ENCODE results near the gene KIF25.

Gene KIF25

GRCh38 chr6:168013250-168013915 lies 15.9 kb downstream of the KIF25 start:
- Histone ChIP-seq H3K27me3 (ENCODE audit: low read depth, low read length) (no peaks in the 10 kb centered on the region), H3K4me1 (ENCODE audit: control insufficient read depth in 1 of 2, insufficient read depth in 2 of 2, low read length in 2 of 2) (no peaks in the 10 kb centered on the region), H3K27ac (ENCODE audit: low read length) (no peak overlapping the region), H3K36me3 (ENCODE audit: control insufficient read depth in 1 of 2, insufficient read depth in 2 of 2, low read length in 2 of 2) (no peaks in the 10 kb centered on the region), H3K9me3 (ENCODE audit: control insufficient read depth in 1 of 2, low read length in 2 of 2) (peaks cover 8 to 14% of the 10 kb centered on the region in 2 donors), H3K4me3 (ENCODE audit: low read depth in 1 of 2, low read length in 2 of 2) (no peak overlapping the region)

DNA sequence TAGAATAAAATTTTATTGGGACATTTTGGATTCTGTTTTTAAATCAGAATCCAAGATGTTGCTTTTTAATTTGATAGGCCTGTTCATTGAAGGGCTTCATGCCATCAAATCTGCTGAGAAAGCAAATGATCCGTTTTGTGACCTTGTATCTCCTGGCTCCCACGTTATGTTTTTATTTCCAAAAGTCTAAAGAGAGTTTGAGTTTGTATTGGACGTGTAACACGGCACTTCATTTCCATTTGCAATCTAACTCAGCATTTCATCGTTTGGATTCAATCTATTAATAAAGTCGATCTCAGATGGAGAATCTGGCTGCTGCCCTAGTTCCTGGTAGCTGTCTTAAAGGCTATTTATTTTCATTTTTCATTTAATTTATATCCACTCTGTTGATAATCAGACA lies 17.0 kb downstream of the KIF25 start:
- Histone ChIP-seq H3K4me3 (ENCODE audit: low read depth in 1 of 2, low read length in 2 of 2) (no peak overlapping the region), H3K4me1 (ENCODE audit: control insufficient read depth in 1 of 2, insufficient read depth in 2 of 2, low read length in 2 of 2) (no peaks in the 10 kb centered on the region), H3K36me3 (ENCODE audit: control insufficient read depth in 1 of 2, insufficient read depth in 2 of 2, low read length in 2 of 2) (no peaks in the 10 kb centered on the region), H3K27ac (ENCODE audit: low read length) (no peak overlapping the region), H3K9me3 (ENCODE audit: control insufficient read depth in 1 of 2, low read length in 2 of 2) (peaks cover 8 to 14% of the 10 kb centered on the region in 2 donors), H3K27me3 (ENCODE audit: low read depth, low read length) (no peaks in the 10 kb centered on the region)

DNA sequence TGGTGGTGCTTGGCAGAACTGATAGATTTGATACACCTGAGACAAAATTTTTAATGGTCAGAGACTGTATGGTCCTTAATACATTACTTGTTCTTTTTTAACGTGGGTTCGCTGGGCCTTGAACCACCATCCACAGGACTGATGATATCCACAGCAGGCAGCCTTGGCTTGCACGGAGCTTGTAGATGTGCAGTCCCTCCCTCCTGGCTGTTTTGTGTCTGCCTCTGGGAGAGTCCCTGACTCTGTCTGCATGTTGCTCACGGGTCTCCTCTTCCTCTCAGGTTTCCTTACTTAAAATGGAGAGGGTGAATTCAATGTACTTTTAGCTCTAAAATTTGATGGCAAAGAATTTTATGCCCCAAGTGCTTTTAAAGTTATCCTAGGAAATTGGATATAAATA lies 17.5 kb downstream of the KIF25 start:
- no peak overlapping the region for H3K27ac ChIP-seq (ENCODE audit: low read length)
- peaks cover 8 to 14% of the 10 kb centered on the region in 2 donors for H3K9me3 ChIP-seq (ENCODE audit: control insufficient read depth in 1 of 2, low read length in 2 of 2)
- H3K36me3 ChIP-seq (ENCODE audit: control insufficient read depth in 1 of 2, insufficient read depth in 2 of 2, low read length in 2 of 2) = no peaks in the 10 kb centered on the region

DNA sequence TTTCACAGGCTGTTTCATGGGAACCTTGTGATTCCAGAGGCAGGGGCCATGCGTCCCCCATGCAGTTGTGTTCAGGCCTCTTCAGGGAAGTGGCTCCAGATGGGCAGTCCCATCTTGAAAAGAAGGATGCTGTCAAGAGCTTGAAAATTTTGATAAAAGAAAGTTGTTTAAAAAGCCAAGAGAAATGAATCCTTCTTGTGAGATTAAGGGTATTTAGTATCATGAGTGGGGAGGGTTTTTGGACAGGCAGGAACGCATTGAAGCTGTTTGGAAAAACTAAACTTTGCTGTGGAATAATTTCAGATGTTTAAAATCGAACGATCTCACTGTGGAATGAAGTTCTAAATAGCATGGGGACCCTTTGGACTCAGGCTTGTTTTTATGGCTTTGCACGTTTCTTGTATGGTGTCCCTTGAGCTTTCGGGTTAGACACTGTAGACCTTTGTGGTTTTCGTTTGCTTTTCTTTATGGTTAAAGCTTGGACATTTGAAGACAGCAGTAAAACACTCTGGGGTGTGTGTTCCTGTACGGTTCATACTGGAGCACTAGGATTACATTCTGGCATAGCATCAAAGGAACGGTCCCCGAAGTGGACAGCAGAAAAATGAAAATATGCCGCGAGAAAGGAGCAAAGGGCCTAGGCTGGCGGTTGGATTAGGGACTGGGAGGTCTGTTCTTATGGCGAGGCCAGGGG lies 18.2 kb downstream of the KIF25 start:
- Histone ChIP-seq H3K36me3 (ENCODE audit: control insufficient read depth in 1 of 2, insufficient read depth in 2 of 2, low read length in 2 of 2) (no peaks in the 10 kb centered on the region), H3K4me3 (ENCODE audit: low read depth in 1 of 2, low read length in 2 of 2) (no peak overlapping the region), H3K4me1 (ENCODE audit: control insufficient read depth in 1 of 2, insufficient read depth in 2 of 2, low read length in 2 of 2) (no peaks in the 10 kb centered on the region), H3K27me3 (ENCODE audit: low read depth, low read length) (no peaks in the 10 kb centered on the region), H3K9me3 (ENCODE audit: control insufficient read depth in 1 of 2, low read length in 2 of 2) (peaks cover 7 to 16% of the 10 kb centered on the region in 2 donors), H3K27ac (ENCODE audit: low read length) (no peak overlapping the region)

More for the DNA sequence above, 17.5 kb downstream of the KIF25 start:
- Histone ChIP-seq H3K4me3 (ENCODE audit: low read depth in 1 of 2, low read length in 2 of 2) (no peak overlapping the region), H3K27me3 (ENCODE audit: low read depth, low read length) (no peaks in the 10 kb centered on the region), H3K4me1 (ENCODE audit: control insufficient read depth in 1 of 2, insufficient read depth in 2 of 2, low read length in 2 of 2) (no peaks in the 10 kb centered on the region)

DNA sequence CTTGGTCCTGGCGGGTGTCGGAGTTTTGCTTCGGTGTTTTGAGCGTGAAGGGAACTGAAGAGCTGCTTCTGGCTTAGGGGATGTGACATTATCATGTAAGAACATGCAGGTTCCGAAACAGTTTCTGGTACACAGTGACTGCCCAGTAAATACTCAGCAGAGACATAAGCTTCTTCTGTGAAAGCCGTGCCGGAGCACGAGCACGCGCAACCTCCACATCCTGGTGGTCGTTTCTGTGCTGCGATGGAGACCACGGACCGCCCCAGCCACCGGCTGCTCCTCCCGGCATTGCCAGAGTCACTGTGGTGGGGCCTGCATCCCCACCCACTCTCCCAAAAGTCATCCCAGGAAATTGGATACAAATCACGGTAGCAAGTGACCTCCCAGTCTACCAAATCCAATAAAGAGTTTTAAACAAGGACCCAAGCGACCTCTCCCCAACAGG lies 18.7 kb downstream of the KIF25 start:
- Histone ChIP-seq H3K4me3 (ENCODE audit: low read depth in 1 of 2, low read length in 2 of 2) (no peak overlapping the region), H3K36me3 (ENCODE audit: control insufficient read depth in 1 of 2, insufficient read depth in 2 of 2, low read length in 2 of 2) (no peaks in the 10 kb centered on the region), H3K9me3 (ENCODE audit: control insufficient read depth in 1 of 2, low read length in 2 of 2) (peaks cover 4 to 10% of the 10 kb centered on the region in 2 donors), H3K27me3 (ENCODE audit: low read depth, low read length) (no peaks in the 10 kb centered on the region), H3K27ac (ENCODE audit: low read length) (no peak overlapping the region), H3K4me1 (ENCODE audit: control insufficient read depth in 1 of 2, insufficient read depth in 2 of 2, low read length in 2 of 2) (no peaks in the 10 kb centered on the region)

DNA sequence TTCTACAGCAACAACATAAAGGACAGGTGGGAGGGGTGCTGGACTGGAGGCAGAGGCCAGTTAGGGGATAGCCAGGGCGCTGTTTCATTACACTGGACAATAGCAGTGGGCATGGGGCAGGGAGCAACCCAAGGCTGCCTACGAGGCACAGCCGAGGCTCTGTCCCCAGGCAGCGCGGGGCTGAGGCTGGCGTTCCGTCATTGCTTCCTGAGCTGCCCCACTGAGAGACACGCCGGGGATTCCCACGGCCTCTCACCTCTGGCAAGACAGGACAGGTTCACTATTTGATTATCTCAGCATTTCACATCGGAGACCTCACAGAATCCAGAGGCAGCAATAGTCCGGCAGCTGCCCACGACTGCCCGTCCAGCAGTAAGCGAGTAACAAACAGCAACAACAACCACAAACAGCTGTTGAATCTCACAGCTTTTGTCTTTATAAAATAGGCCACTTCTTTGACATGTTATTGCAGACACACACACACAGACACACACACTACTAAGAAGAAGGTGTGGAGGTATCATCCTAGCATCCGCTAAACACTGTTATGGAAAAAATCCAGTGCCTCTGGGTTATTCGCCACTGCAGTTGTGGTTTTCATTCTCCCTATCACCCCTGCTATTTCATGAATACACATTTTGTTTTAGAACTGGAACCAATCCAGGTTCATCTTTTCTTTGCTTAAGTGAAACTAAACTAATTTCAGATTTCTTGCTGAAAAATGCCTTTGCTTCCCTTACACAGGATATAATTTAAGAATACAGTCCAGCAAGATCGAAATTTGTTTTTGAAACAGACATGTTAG lies 19.5 kb downstream of the KIF25 start:
- peaks cover 0 to 7% of the 10 kb centered on the region in 2 donors for H3K9me3 ChIP-seq (ENCODE audit: control insufficient read depth in 1 of 2, low read length in 2 of 2)
- H3K27ac ChIP-seq (ENCODE audit: low read length) = no peak overlapping the region
- no peaks in the 10 kb centered on the region for H3K36me3 ChIP-seq (ENCODE audit: control insufficient read depth in 1 of 2, insufficient read depth in 2 of 2, low read length in 2 of 2)
- H3K4me1 ChIP-seq (ENCODE audit: control insufficient read depth in 1 of 2, insufficient read depth in 2 of 2, low read length in 2 of 2) = no peaks in the 10 kb centered on the region
- no peak overlapping the region for H3K4me3 ChIP-seq (ENCODE audit: low read depth in 1 of 2, low read length in 2 of 2)
- H3K27me3 ChIP-seq (ENCODE audit: low read depth, low read length) = no peaks in the 10 kb centered on the region

DNA sequence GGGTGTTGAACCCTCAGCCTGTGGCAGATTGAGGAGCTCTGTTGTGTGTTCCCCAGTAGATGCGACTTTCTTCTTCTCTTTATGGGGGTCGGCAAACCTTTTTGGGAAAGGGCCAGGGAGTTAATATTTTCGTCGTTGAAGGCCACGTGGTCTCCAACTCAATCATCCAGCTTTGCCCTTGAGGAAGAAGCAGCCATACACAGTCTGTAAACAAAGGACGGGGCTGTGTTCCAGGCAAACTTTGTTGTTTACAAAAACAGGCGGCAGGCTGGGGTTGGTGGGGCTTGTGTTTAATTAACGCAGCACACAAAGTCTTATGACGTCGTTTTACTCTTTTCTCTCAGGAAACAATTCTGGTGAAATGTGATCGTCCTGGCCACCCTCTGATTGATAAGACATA lies 20.2 kb downstream of the KIF25 start:
- Histone ChIP-seq H3K27ac (ENCODE audit: low read length) (no peak overlapping the region), H3K36me3 (ENCODE audit: control insufficient read depth in 1 of 2, insufficient read depth in 2 of 2, low read length in 2 of 2) (no peaks in the 10 kb centered on the region), H3K4me1 (ENCODE audit: control insufficient read depth in 1 of 2, insufficient read depth in 2 of 2, low read length in 2 of 2) (no peaks in the 10 kb centered on the region), H3K9me3 (ENCODE audit: control insufficient read depth in 1 of 2, low read length in 2 of 2) (peaks cover 0 to 2% of the 10 kb centered on the region in 2 donors), H3K4me3 (ENCODE audit: low read depth in 1 of 2, low read length in 2 of 2) (no peak overlapping the region), H3K27me3 (ENCODE audit: low read depth, low read length) (no peaks in the 10 kb centered on the region)

DNA sequence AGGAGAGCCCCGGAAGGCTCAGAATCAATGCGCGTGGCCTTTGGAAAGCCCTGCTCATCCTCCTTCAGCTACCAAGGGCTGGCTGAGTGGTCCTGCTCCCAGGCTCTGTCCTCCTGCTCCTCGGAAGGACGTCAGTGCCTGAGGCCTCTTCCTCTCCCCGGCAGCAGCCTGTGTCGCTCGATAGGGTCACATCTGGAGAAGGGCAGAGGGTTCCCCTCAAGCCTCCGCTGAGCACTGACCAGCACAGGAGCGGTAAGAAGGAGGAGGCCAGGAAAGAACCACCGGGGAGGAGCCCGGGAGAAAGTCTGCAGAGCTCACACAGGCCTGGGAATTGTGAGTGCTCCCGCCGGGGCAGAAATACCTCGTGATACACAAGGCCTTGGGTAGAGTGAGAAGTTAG lies 21.2 kb downstream of the KIF25 start:
- Histone ChIP-seq H3K27me3 (ENCODE audit: low read depth, low read length) (no peaks in the 10 kb centered on the region), H3K36me3 (ENCODE audit: control insufficient read depth in 1 of 2, insufficient read depth in 2 of 2, low read length in 2 of 2) (no peaks in the 10 kb centered on the region), H3K4me1 (ENCODE audit: control insufficient read depth in 1 of 2, insufficient read depth in 2 of 2, low read length in 2 of 2) (no peaks in the 10 kb centered on the region), H3K9me3 (ENCODE audit: control insufficient read depth in 1 of 2, low read length in 2 of 2) (peaks cover 0 to 2% of the 10 kb centered on the region in 2 donors), H3K27ac (ENCODE audit: low read length) (no peak overlapping the region), H3K4me3 (ENCODE audit: low read depth in 1 of 2, low read length in 2 of 2) (no peak overlapping the region)

GRCh38 chr6:168020242-168020641 lies 22.8 kb downstream of the KIF25 start:
- Histone ChIP-seq H3K36me3 (ENCODE audit: control insufficient read depth in 1 of 2, insufficient read depth in 2 of 2, low read length in 2 of 2) (no peaks in the 10 kb centered on the region), H3K4me1 (ENCODE audit: control insufficient read depth in 1 of 2, insufficient read depth in 2 of 2, low read length in 2 of 2) (no peaks in the 10 kb centered on the region), H3K27me3 (ENCODE audit: low read depth, low read length) (no peaks in the 10 kb centered on the region), H3K4me3 (ENCODE audit: low read depth in 1 of 2, low read length in 2 of 2) (no peak overlapping the region), H3K9me3 (ENCODE audit: control insufficient read depth in 1 of 2, low read length in 2 of 2) (peaks cover 0 to 2% of the 10 kb centered on the region in 2 donors), H3K27ac (ENCODE audit: low read length) (no peak overlapping the region)

GRCh38 chr6:168021581-168021980 lies 24.1 kb downstream of the KIF25 start:
- H3K27me3 ChIP-seq (ENCODE audit: low read depth, low read length) = no peaks in the 10 kb centered on the region
- H3K36me3 ChIP-seq (ENCODE audit: control insufficient read depth in 1 of 2, insufficient read depth in 2 of 2, low read length in 2 of 2) = no peaks in the 10 kb centered on the region
- no peak overlapping the region for H3K4me3 ChIP-seq (ENCODE audit: low read depth in 1 of 2, low read length in 2 of 2)
- no peak overlapping the region for H3K27ac ChIP-seq (ENCODE audit: low read length)
- peaks cover 0 to 2% of the 10 kb centered on the region in 2 donors for H3K9me3 ChIP-seq (ENCODE audit: control insufficient read depth in 1 of 2, low read length in 2 of 2)
- H3K4me1 ChIP-seq (ENCODE audit: control insufficient read depth in 1 of 2, insufficient read depth in 2 of 2, low read length in 2 of 2) = no peaks in the 10 kb centered on the region
